Activated T-cell treated with anti-CD3 and anti-CD28 coated beads, Interleukin-2, amount 50 U/mL, for 4 hours (primary cell): ENCODE data around the gene JARID2. TPM values are rescaled to one million over a fixed set of nuclear protein-coding genes. Genes with fewer than 3 reads are reported as not detected.
"Not testable (repeated sequence)": the region's sequence is repeated elsewhere in the genome, so short reads cannot be mapped to it uniquely, and the experiment has no call there.

Experiments used
- ATAC-seq, 2 donors: fragments of 200-7000 bp; cut with Tn5 transposase; one replicate each; pipeline ENCODE4 v1.10.0; 2021
- DNase-seq: peaks from one replicate; pipeline ENCODE4 v3.0.0-alpha.2; 2020
- H3K27me3 Mint-ChIP-seq: one replicate; pipeline ENCODE4 v1.8.0; 2021; ENCODE audit warnings: low read depth, mixed read lengths
- H3K36me3 Mint-ChIP-seq: one replicate; pipeline ENCODE4 v1.8.0; 2022; ENCODE audit warnings: mixed read lengths; ENCODE audit not compliant: insufficient read depth
- H3K4me1 Mint-ChIP-seq: one replicate; pipeline ENCODE4 v1.8.0; 2021; ENCODE audit warnings: low read depth, mixed read lengths
- H3K4me3 Mint-ChIP-seq: one replicate; pipeline ENCODE4 v1.8.0; 2021; ENCODE audit warnings: mild to moderate bottlenecking, moderate library complexity, mixed read lengths
- H3K9me3 Mint-ChIP-seq: one replicate; pipeline ENCODE4 v1.8.0; 2021; ENCODE audit warnings: mixed read lengths
- total RNA-seq, 3 donors: library from RNA; stranded (reverse); gene quantifications; one replicate each; pipeline ENCODE4 v1.2.1, GENCODE V29; 2021

JARID2 gene
- total RNA-seq, 3 donors from 2014 or later: 32.6 to 43.6 (median 37.2) TPM

- ATAC-seq: no peak
- Mint-ChIP-seq H3K4me3 (no peak overlapping the region), H3K4me1 (peaks cover 79% of the 10 kb centered on the region), H3K27me3 (no peaks in the 10 kb centered on the region), H3K9me3 (no peaks in the 10 kb centered on the region), H3K36me3 (no peaks in the 10 kb centered on the region)
- no peak for DNase-seq
Measured at GRCh38 chr6:15403094-15403755, 157.4 kb downstream of the JARID2 start.

- Mint-ChIP-seq H3K9me3 (no peaks in the 10 kb centered on the region), H3K36me3 (no peaks in the 10 kb centered on the region), H3K4me1 (peaks cover 78% of the 10 kb centered on the region), H3K4me3 (no peak overlapping the region), H3K27me3 (no peaks in the 10 kb centered on the region)
- DNase-seq (no peak), ATAC-seq (no peak)
Measured at GRCh38 chr6:15404685-15404980, 158.8 kb downstream of the JARID2 start.

GRCh38 chr6:15405129-15406068 lies 159.5 kb downstream of the JARID2 start:
- H3K4me1 Mint-ChIP-seq: peaks cover 80% of the 10 kb centered on the region
- H3K36me3 Mint-ChIP-seq: no peaks in the 10 kb centered on the region
- no peaks in the 10 kb centered on the region for H3K9me3 Mint-ChIP-seq
- no peaks in the 10 kb centered on the region for H3K27me3 Mint-ChIP-seq
- ATAC-seq (no peak), DNase-seq (no peak)
- H3K4me3 Mint-ChIP-seq: no peak overlapping the region

GRCh38 chr6:15406452-15406851 lies 160.6 kb downstream of the JARID2 start:
- DNase-seq (no peak), ATAC-seq (no peak)
- Mint-ChIP-seq H3K9me3 (no peaks in the 10 kb centered on the region), H3K27me3 (no peaks in the 10 kb centered on the region), H3K4me1 (peaks cover 82% of the 10 kb centered on the region), H3K4me3 (no peak overlapping the region), H3K36me3 (peaks cover 1% of the 10 kb centered on the region)

GRCh38 chr6:15408008-15408407 lies 162.1 kb downstream of the JARID2 start:
- no peaks in the 10 kb centered on the region for H3K9me3 Mint-ChIP-seq

GRCh38 chr6:15408758-15409157 lies 162.9 kb downstream of the JARID2 start:
- ATAC-seq: no peak
- Mint-ChIP-seq H3K9me3 (no peaks in the 10 kb centered on the region), H3K4me3 (no peak overlapping the region)

More at GRCh38 chr6:15408008-15408407, 162.1 kb downstream of the JARID2 start:
- no peak for ATAC-seq
- Mint-ChIP-seq H3K4me3 (no peak overlapping the region), H3K36me3 (peaks cover 10% of the 10 kb centered on the region), H3K27me3 (no peaks in the 10 kb centered on the region), H3K4me1 (peaks cover 80% of the 10 kb centered on the region)
- DNase-seq: no peak

GRCh38 chr6:15409301-15410125 lies 163.6 kb downstream of the JARID2 start:
- ATAC-seq: no peak
- Mint-ChIP-seq H3K4me1 (peaks cover 70% of the 10 kb centered on the region), H3K9me3 (no peaks in the 10 kb centered on the region), H3K4me3 (no peak overlapping the region), H3K36me3 (peaks cover 20% of the 10 kb centered on the region), H3K27me3 (no peaks in the 10 kb centered on the region)
- no peak for DNase-seq

More at GRCh38 chr6:15408758-15409157, 162.9 kb downstream of the JARID2 start:
- peaks cover 15% of the 10 kb centered on the region for H3K36me3 Mint-ChIP-seq
- no peaks in the 10 kb centered on the region for H3K27me3 Mint-ChIP-seq
- H3K4me1 Mint-ChIP-seq: peaks cover 76% of the 10 kb centered on the region
- DNase-seq: no peak

- Mint-ChIP-seq H3K9me3 (no peaks in the 10 kb centered on the region), H3K36me3 (peaks cover 21% of the 10 kb centered on the region), H3K4me3 (no peak overlapping the region), H3K4me1 (peaks cover 66% of the 10 kb centered on the region), H3K27me3 (no peaks in the 10 kb centered on the region)
- ATAC-seq: no peak
- DNase-seq: no peak
Measured at GRCh38 chr6:15410126-15410391, 164.2 kb downstream of the JARID2 start.

- H3K27me3 Mint-ChIP-seq: no peaks in the 10 kb centered on the region
- no peak for DNase-seq
- peaks cover 21% of the 10 kb centered on the region for H3K36me3 Mint-ChIP-seq
- peaks cover 60% of the 10 kb centered on the region for H3K4me1 Mint-ChIP-seq
- H3K9me3 Mint-ChIP-seq: no peaks in the 10 kb centered on the region
- no peak for ATAC-seq
- peak overlapping the region; percentile 35 for H3K4me3 Mint-ChIP-seq
Measured at GRCh38 chr6:15410752-15411151, 164.9 kb downstream of the JARID2 start.

GRCh38 chr6:15411766-15412165 lies 165.9 kb downstream of the JARID2 start:
- Mint-ChIP-seq H3K4me3 (no peak overlapping the region), H3K4me1 (peaks cover 60% of the 10 kb centered on the region), H3K27me3 (no peaks in the 10 kb centered on the region), H3K36me3 (peaks cover 23% of the 10 kb centered on the region), H3K9me3 (peaks cover 2% of the 10 kb centered on the region)
- DNase-seq: no peak
- ATAC-seq: no peak

- DNase-seq (no peak), ATAC-seq (no peak)
- H3K4me1 Mint-ChIP-seq: peaks cover 64% of the 10 kb centered on the region
- peaks cover 10% of the 10 kb centered on the region for H3K9me3 Mint-ChIP-seq
- no peaks in the 10 kb centered on the region for H3K27me3 Mint-ChIP-seq
- peaks cover 31% of the 10 kb centered on the region for H3K36me3 Mint-ChIP-seq
- no peak overlapping the region for H3K4me3 Mint-ChIP-seq
Measured at GRCh38 chr6:15412767-15413166, 166.9 kb downstream of the JARID2 start.

- Mint-ChIP-seq H3K4me1 (peaks cover 62% of the 10 kb centered on the region), H3K9me3 (peaks cover 13% of the 10 kb centered on the region), H3K4me3 (no peak overlapping the region), H3K36me3 (peaks cover 34% of the 10 kb centered on the region), H3K27me3 (no peaks in the 10 kb centered on the region)
- no peak for ATAC-seq
- no peak for DNase-seq
Measured at GRCh38 chr6:15413466-15414234, 167.8 kb downstream of the JARID2 start.

- DNase-seq (no peak), ATAC-seq (no peak)
- Mint-ChIP-seq H3K36me3 (peaks cover 37% of the 10 kb centered on the region), H3K4me1 (peaks cover 57% of the 10 kb centered on the region), H3K4me3 (no peak overlapping the region), H3K27me3 (no peaks in the 10 kb centered on the region), H3K9me3 (peaks cover 14% of the 10 kb centered on the region)
Measured at GRCh38 chr6:15414235-15414612, 168.4 kb downstream of the JARID2 start.

GRCh38 chr6:15415622-15416021 lies 169.8 kb downstream of the JARID2 start:
- H3K27me3 Mint-ChIP-seq, ATAC-seq, H3K4me3 Mint-ChIP-seq, DNase-seq: not testable (repeated sequence)
- peaks cover 24% of the 10 kb centered on the region for H3K9me3 Mint-ChIP-seq
- H3K4me1 Mint-ChIP-seq: peaks cover 47% of the 10 kb centered on the region
- H3K36me3 Mint-ChIP-seq: peaks cover 45% of the 10 kb centered on the region
